Measurements from ENCODE around the gene SYVN1.

SYVN1 gene

GRCh38 chr11:65148657-65149056, 14.3 kb upstream of the SYVN1 start:
- TF ChIP-seq CTCF (IDR thresholded peaks at IDR 0.05; ENCODE audit: insufficient read depth, low read length, poor library complexity, severe bottlenecking) = no peak
- DNase-seq (ENCODE audit: extremely low read depth, insufficient read length) = no peak
- no peaks in the 10 kb centered on the region for H3K27me3 ChIP-seq (replicated peaks; ENCODE audit: control insufficient read depth, insufficient read depth, low read length)

GRCh38 chr11:65147352-65148075, 13.2 kb upstream of the SYVN1 start:
- Histone ChIP-seq H3K27me3 (replicated peaks; ENCODE audit: control insufficient read depth, insufficient read depth, low read length) (no peaks in the 10 kb centered on the region), H3K4me3 (replicated peaks; ENCODE audit: low read depth, low read length) (no peak overlapping the region), H3K36me3 (ENCODE audit: control insufficient read depth, insufficient read depth, low read length) (no peaks in the 10 kb centered on the region)
- TF ChIP-seq CTCF (IDR thresholded peaks at IDR 0.05; ENCODE audit: insufficient read depth, low read length, poor library complexity, severe bottlenecking) = no peak
- DNase-seq (ENCODE audit: extremely low read depth, insufficient read length) = no peak

More at GRCh38 chr11:65148657-65149056, 14.3 kb upstream of the SYVN1 start:
- H3K36me3 ChIP-seq (ENCODE audit: control insufficient read depth, insufficient read depth, low read length) = no peaks in the 10 kb centered on the region
- H3K4me3 ChIP-seq (replicated peaks; ENCODE audit: low read depth, low read length) = no peak overlapping the region

- no peak for TF ChIP-seq CTCF (IDR thresholded peaks at IDR 0.05; ENCODE audit: insufficient read depth, low read length, poor library complexity, severe bottlenecking)
- Histone ChIP-seq H3K4me3 (replicated peaks; ENCODE audit: low read depth, low read length) (no peak overlapping the region), H3K36me3 (ENCODE audit: control insufficient read depth, insufficient read depth, low read length) (no peaks in the 10 kb centered on the region), H3K27me3 (replicated peaks; ENCODE audit: control insufficient read depth, insufficient read depth, low read length) (no peaks in the 10 kb centered on the region)
- no peak for DNase-seq (ENCODE audit: extremely low read depth, insufficient read length)
These were observed 7.7 kb upstream of the SYVN1 start for GRCh38 chr11:65141896-65142494.

GRCh38 chr11:65136515-65137096, 2.3 kb upstream of the SYVN1 start:
- Histone ChIP-seq H3K27me3 (replicated peaks; ENCODE audit: control insufficient read depth, insufficient read depth, low read length) (no peaks in the 10 kb centered on the region), H3K36me3 (ENCODE audit: control insufficient read depth, insufficient read depth, low read length) (peaks cover 7% of the 10 kb centered on the region), H3K4me3 (replicated peaks; ENCODE audit: low read depth, low read length) (no peak overlapping the region)
- no peak for TF ChIP-seq CTCF (IDR thresholded peaks at IDR 0.05; ENCODE audit: insufficient read depth, low read length, poor library complexity, severe bottlenecking)
- DNase-seq (ENCODE audit: extremely low read depth, insufficient read length) = no peak

GRCh38 chr11:65135633-65136145, 1.4 kb upstream of the SYVN1 start:
- Histone ChIP-seq H3K4me3 (replicated peaks; ENCODE audit: low read depth, low read length) (peak overlapping the region; percentile 97), H3K27me3 (replicated peaks; ENCODE audit: control insufficient read depth, insufficient read depth, low read length) (no peaks in the 10 kb centered on the region), H3K36me3 (ENCODE audit: control insufficient read depth, insufficient read depth, low read length) (peaks cover 16% of the 10 kb centered on the region)
- DNase-seq (ENCODE audit: extremely low read depth, insufficient read length) = no peak
- TF ChIP-seq CTCF (IDR thresholded peaks at IDR 0.05; ENCODE audit: insufficient read depth, low read length, poor library complexity, severe bottlenecking) = no peak
